Heart left ventricle (tissue), 13 donors: ENCODE results near the gene SLCO6A1.

Experiments
- CTCF ChIP-seq, 12 donors: fragments of 200-600 bp; sonication (generic) in 4 of 12; IDR thresholded peaks; one replicate each; pipeline versions ENCODE4 v1.5.0 to v1.8.0; 2018 to 2022; ENCODE audit warnings: antibody characterized with exemption in 12 of 12, mild to moderate bottlenecking in 5 of 12
- POLR2A ChIP-seq, 2 donors: fragments of 450-650 bp; IDR thresholded peaks; one replicate each; pipeline ENCODE4 v1.6.1; 2017; ENCODE audit warnings: antibody characterized with exemption in 2 of 2, mild to moderate bottlenecking in 2 of 2, moderate library complexity in 2 of 2
- donor health status: ischemic (EF 13 %, LVEDD 7.1; RV severe dilation, severe dysfunction).
- donor health status: DM: no; HTN: yes; CAD: no.
- donor health status: DM: no; HTN: no; CAD: no.
- donor health status: ischemic (EF 25% LVEDD 6.9; RV normal size, moderate dysfunction).
- donor health status: ischemic (EF 25% LVEDD 5.7; RV mildly dilated, moderate dysfunction).
- donor health status: ischemic (EF 35%, LVEDD 5.7; RV mildly dilated, moderate dysfunction).
- donor health status: nonischemic (EF 11% LVEDD 7.7; RV severe dilation, severe dysfunction).
- donor health status: DM: yes; HTN: yes; CAD: no.
- donor health status: PGD.
- donor health status: ischemic (EF 29% LVEDD 5.4; RV normal size, mild dysfunction).
- donor health status: nonischemic (EF 23%, LVEDD 6.1; RV moderate dilation, normal function).

- TF ChIP-seq CTCF (IDR thresholded peaks at IDR 0.05) = no peak
- TF ChIP-seq POLR2A (IDR thresholded peaks at IDR 0.05) = no peak
These were observed 24.9 kb upstream of the SLCO6A1 start for GRCh38 chr5:102523541-102524175.
